GM18868 (cell line): ENCODE measurements around the gene ZSCAN5C.
"Not testable (repeated sequence)": the region's sequence is repeated elsewhere in the genome, so short reads cannot be mapped to it uniquely, and the experiment has no call there.

Source experiments
- ATAC-seq: cut with Tn5 transposase; IDR thresholded peaks from one replicate; pipeline ENCODE4 v1.9.1; 2021; ENCODE audit warnings: mild to moderate bottlenecking, moderate library complexity; ENCODE audit not compliant: unreplicated experiment

Gene ZSCAN5C

GRCh38 chr19:56191115-56191514, 11.0 kb upstream of the ZSCAN5C start:
- ATAC-seq, result no peak

GRCh38 chr19:56191711-56192110, 10.4 kb upstream of the ZSCAN5C start:
- ATAC-seq, result no peak

DNA sequence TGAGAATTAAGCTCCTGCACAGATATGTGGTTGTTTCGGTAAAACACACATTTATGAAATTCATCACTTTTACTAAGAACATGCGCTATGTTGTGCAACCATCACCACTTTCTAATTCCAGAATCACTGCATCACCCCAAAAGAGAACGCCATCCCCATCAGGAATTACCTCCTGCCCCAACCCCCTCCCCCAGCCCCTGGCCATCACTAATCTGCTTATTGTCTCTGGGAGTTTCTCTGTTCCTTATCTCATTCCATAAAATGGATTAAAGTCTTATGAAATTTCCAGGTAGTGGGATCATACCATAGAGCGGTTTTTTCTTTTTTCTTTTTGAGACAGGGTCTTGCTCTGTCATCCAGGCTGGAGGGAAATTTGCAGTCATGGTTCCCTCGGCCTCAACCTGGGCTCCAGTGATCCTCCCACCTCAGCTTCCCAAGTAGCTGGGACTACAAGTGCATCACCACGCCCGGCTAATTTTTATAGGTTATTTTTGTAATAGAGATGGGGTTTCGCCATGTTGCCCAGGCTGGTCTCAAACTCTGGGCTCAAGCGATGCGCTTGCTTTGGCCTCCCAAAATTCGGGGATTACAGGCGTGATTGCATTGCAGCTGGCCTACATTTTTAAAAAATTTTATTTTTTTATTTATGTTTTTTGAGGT, 8.0 kb upstream of the ZSCAN5C start:
- ATAC-seq, result no peak

GRCh38 chr19:56197646-56198045, 4.4 kb upstream of the ZSCAN5C start, which contains the start of gene ZSCAN5B:
Gene ZSCAN5B, minus strand, starts transcription at chr19:56197783. Its CDS starts 4,731 bp downstream, at chr19:56193052.
- not testable (repeated sequence) for ATAC-seq

DNA sequence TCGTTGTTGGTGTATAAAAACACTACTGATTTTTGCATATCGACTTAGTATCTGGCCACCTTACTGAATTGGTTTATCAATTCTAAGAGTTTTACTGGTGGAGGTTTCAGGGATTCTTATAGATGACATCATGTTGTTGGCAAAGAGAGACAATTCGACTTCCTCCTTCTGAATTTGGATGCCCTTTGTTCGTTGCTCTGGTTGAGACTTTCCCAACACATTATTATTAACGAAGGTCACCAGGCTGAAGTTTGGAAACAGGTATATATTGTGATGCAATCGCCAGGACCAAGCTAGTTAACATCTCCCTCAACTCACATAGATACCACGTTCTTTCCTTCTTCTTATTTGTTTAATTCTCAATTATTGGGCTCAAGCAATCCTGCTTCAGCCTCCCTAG, 2.4 kb upstream of the ZSCAN5C start:
- no peak for ATAC-seq

GRCh38 chr19:56207581-56207980, 5.5 kb downstream of the ZSCAN5C start:
- not testable (repeated sequence) for ATAC-seq

DNA sequence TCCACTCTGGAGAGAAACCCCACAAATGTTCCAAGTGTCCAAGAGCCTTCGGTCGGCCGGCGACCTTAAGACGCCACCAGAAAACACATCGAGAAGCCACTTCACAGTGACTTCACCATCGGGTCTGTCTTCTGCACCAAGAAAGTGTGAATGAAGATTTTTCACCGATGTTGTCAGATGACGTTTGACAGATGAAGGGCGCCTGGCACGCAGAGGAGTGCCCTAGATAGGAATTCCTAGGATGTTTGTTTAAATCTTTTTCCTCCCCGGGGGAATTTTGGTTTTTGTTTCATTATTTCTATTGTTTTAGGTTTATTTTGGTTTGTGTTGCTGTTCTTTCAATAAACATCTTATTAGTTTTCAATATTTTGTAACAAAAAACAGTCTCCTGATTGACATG, 7.0 kb downstream of the ZSCAN5C start:
- no peak for ATAC-seq

DNA sequence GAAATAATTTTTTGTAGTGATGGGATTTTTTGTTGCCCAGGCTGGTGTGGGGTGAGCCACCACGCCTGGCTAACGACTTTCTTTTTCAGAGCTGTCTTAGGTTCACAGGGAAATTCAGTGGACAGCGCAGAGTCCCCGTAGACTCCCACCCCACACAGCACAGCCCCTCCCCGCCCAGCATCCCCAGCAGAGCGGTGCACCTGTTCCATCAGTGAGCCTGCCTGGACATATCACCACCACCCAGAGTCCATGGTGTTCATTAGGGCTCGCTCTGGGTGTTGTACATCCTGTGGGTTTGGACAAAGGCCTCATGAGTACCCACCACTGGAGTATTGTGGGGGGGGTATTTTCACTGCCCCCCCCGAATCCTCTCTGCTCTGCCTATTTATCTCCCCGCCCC, 8.0 kb downstream of the ZSCAN5C start:
- not testable (repeated sequence) for ATAC-seq

DNA sequence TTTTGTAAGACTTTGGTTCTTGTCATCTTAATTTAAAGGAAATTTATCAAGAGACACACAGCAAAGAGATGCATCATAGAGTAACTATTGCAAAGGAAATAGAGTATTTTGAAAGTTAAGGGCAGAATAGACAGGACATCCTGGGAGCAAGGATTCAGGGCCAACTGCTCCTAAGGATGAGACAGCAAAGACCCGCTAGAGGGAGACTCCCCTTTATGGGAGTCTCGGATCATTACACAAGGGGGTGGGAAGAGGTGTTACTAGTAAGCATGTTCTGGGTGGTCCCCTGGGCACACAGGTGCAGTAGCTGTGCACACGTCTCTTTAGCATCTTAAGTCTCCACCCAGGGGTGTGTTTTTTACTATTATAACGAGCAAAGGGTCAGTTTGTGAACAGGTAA, 9.6 kb downstream of the ZSCAN5C start:
- no peak for ATAC-seq

GRCh38 chr19:56217039-56217949, 15.2 kb downstream of the ZSCAN5C start:
- no peak for ATAC-seq

DNA sequence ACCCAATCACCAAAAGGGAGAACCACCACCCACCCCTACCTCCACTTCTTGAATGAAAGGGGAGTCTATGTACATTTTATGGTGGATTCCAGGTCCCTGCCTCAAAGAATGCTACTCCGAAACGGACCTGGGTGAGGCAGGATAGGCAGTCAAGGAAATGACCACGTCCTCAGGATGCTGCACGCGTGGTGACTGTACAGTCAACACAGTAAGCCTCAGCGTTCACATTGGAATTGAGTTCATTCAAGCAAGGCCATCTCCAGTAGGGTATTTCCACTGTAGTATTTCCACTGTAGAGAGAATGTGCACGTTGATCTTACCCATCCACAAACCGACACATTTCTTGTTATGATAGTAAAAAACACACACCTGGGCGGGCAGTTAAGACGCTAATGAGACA, 16.9 kb downstream of the ZSCAN5C start:
- no peak for ATAC-seq

DNA sequence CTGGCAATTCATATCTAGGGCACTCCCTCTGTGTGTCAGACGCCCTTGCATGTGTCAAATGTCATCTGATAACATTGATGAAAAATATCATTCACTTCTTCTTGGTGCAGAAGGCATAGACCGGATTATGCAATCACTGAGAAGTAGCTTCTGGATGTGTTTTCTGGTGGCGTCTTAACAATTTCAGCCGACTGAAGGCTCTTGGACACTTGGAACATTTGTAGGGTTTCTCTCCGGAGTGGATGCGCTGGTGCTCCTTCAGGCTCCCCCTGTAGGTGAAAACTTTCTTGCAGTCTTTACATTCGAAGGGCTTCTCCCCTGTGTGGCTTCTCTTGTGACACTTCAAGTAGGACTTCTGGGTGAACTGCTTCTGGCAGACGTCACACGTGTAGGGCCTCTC, 19.4 kb downstream of the ZSCAN5C start:
- ATAC-seq, result not testable (repeated sequence)

DNA sequence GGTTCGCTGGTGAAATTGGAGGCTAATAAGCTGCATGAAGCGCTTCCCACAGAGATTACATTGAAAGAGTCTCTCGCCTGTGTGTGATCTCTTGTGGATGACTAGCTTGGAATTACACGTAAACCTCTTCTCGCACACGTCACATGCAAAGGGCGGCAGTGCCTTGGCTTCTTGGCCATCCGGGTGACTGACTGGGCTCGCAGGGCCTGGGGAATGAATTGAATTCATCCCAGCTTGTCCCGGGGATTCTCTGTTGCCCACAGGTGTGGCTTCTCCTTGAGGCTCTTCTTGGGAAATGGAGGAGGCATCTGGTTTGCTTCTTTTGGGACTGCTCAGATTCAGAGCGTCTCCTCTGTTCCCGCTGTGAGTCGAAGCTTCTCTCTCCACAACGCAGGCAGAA, 19.8 kb downstream of the ZSCAN5C start:
- no peak for ATAC-seq

- no peak for ATAC-seq
Observed at GRCh38 chr19:56222901-56223300, 20.8 kb downstream of the ZSCAN5C start.

- ATAC-seq, result no peak
Observed at GRCh38 chr19:56223481-56223880, 21.4 kb downstream of the ZSCAN5C start.

- ATAC-seq, result no peak
Observed at GRCh38 chr19:56245121-56245740, 43.2 kb downstream of the ZSCAN5C start.

- ATAC-seq, result not testable (repeated sequence)
Observed at GRCh38 chr19:56245764-56246163, 43.7 kb downstream of the ZSCAN5C start.

DNA sequence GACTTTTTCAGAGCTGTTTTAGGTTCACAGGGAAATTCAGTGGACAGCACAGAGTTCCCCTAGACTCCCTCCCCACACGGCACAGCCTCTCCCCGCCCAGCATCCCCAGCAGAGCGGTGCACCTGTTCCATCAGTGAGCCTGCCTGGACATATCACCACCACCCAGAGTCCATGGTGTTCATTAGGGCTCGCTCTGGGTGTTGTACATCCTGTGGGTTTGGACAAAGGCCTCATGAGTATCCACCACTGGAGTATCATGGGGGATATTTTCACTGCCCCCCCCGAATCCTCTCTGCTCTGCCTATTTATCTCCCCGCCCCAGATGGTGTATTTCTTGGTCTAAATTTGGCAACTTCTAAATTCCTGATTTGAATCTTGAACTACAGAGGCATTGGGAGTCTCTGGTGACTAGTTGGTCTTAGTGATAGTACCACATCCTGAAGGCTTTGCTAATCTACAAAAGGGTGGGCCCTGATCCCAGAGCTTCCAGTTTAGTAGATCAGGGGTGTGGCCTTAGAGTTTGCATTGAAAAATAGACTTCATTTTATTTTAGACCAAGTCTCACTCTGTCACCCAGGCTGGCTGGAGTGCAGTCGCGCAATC, 46.8 kb downstream of the ZSCAN5C start:
- ATAC-seq, result not testable (repeated sequence)

- no peak for ATAC-seq
Observed at GRCh38 chr19:56252699-56253422, 50.8 kb downstream of the ZSCAN5C start.

DNA sequence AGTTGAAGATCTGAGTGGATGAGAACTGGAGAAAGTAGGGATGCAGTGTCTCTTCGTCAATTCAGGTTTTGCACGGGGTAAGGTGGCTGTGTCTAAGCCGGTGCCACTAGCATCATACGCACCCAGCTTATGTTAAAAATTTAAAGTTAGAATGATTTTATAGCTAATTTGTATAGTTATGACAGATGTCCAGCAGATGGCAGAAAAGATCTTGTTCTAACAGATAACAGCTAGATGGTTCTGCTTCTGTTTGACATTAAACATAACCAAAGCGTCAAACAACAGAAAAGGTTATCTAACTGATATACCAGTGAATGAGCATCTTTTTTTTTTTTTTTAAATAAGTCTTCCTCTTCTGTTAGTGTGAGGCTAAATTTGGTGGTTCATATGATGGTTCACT, 51.7 kb downstream of the ZSCAN5C start:
- no peak for ATAC-seq

DNA sequence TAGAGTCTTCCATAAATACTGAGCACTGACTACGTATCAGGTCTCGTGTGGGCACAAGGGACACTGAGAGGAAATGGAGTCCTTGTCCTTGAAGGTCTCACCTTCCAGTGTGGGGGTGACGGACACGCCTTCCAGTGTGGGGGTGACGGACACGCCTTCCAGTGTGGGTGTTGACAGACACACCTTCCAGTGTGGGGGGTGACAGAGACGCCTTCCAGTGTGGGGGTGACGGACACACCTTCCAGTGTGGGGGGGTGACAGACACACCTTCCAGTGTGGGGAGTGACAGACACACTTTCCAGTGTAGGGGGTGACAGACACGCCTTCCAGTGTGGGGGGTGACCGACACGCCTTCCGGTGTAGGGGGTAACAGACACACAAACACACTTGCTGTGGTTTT, 56.2 kb downstream of the ZSCAN5C start:
- ATAC-seq, result no peak
